Hematopoietic multipotent progenitor cell treated with erythropoietin and hydrocortisone succinate and interleukin-3 and kit ligand, for 8 days (in vitro differentiated cells): ENCODE results near the gene TMEM87B.
A peak's percentile ranks its signal among the peaks of the same experiment; 100 is the strongest.

Source experiments
- DNase-seq: peaks from one replicate; pipeline ENCODE4 v3.0.0-alpha.2; 2015

Gene TMEM87B, protein sequence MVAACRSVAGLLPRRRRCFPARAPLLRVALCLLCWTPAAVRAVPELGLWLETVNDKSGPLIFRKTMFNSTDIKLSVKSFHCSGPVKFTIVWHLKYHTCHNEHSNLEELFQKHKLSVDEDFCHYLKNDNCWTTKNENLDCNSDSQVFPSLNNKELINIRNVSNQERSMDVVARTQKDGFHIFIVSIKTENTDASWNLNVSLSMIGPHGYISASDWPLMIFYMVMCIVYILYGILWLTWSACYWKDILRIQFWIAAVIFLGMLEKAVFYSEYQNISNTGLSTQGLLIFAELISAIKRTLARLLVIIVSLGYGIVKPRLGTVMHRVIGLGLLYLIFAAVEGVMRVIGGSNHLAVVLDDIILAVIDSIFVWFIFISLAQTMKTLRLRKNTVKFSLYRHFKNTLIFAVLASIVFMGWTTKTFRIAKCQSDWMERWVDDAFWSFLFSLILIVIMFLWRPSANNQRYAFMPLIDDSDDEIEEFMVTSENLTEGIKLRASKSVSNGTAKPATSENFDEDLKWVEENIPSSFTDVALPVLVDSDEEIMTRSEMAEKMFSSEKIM

DNA sequence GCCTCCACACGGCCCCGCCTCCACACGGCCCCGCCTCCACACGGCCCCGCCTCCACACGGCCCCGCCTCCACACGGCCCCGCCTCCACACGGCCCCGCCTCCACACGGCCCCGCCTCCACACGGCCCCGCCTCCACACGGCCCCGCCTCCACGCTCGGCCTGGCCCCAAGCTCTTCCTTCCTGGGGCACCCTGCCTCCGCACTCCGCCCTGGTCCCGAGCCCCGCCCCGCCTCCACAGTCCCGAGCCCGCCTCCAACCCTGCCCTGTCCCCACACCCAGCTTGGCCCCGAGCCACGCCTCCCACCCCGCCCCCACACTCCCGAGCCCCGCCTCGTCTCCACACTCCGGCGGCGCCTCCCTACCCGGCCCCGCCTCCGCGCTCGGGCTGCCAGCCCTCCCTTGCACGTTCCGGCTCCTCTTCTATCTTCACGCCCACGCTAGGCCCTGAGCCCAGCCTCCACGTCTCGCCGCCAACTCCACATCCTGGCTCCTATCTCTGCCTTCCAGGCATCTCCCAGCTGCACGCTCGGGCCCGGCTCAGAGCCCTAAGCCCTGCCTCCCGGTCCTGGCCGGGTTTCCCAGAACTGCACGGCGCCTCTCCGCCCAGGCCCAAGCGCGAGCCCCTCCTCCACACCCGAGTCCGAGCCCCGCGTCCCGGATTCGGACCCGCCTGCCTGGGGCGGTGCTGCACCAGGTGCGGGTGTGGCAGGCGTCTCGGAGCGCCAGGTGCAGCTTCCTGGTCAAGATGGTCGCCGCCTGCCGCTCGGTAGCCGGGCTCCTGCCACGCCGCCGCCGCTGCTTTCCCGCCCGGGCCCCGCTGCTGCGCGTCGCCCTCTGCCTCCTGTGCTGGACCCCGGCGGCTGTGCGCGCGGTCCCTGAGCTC lies at the start of gene TMEM87B:
Gene TMEM87B (plus strand): TSS at position 423 of the 883 bp plus-strand sequence. CDS start 323 bp downstream, at position 746.
- DNase-seq: peak; percentile 99

DNA sequence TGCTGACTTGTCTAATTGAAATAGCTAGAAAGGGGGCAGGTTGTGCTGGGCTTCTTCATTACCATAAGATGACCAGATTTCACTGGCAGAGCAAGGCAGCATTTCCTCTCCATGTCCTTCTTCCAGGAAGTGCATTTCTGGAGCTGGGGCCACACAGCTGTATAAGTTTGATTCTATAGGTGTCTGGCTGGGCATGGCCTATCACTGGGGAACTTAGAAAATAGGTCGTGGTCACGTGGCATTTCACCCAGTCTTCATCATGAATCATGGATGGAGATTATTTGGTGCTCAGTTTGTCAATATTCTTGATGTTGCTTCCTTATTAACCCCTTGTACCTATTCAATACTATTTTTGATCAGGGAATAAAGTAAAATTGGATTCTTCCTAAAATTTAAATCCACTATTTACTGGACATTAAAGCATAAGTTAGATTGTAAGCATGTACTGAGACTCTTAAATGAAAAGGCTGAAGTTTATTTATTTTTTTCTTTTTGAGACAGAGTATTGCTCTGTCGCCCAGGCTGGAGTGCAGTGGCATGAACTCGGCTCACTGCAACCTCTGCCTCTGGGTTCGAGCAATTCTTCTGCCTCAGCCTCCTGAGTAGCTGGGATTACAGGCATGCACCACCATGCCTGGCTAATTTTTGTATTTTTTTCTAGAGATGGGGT lies 49.5 kb upstream of the TMEM87B start:
- DNase-seq: no peak

DNA sequence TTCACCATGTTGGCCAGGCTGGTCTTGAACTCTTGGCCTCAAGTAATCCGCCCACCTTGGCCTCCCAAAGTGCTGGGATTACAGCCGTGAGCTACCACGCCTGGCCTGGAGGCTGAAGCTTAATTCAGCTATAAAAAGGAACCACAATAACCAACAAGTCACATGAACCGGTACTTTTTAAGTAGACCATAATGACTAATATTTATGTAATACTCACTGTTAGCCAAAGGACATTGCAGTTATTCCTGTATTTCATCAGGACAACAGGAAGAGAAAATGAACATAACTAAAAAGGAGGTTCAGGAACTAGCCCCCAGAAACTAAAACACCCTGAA lies 49.0 kb upstream of the TMEM87B start:
- DNase-seq: no peak

DNA sequence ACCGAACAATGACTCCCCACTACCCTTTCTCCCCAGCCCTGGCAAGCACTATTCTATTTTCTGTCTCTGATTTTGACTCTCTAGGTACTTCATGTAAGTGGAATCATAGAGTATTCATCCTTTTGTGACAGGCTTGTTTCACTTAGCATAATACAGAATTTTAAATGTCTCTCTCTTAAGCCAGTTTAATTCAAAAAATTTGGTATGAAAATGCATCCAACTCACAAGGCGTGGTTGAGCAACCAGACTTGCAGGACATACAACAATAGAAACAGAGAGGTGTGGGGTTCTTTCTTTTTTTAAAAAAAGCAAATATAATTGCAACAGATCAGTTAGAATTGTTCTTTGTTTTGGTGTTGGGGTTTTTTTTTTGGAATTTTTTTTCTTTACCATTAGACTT lies 47.6 kb upstream of the TMEM87B start:
- DNase-seq: no peak

DNA sequence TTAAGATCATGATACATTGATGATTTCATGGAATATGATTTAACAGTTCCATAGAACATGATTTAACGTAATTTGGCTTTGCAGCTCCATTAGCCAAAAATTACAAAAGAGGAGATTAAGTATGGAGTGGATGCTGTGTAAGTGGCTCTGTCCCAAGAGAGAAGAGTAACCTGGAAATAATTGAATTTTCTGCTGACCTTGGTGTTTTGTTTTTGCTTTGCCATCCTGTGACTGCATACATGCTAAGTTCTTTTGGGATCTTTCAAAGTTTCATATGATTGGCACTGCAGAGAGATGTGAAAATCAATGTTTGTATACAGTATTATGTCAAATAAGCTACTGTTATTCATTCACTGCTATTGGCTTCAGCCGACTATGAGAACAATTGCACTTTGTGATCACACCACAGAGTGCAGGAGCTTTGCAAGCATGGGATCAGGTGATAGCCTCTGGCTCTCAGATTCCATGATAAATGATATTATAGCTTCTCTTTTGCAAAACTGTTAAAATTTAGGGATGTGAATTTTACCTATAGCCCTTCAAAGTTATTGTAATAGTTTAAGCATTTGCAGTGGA lies 46.1 kb upstream of the TMEM87B start:
- no peak for DNase-seq

DNA sequence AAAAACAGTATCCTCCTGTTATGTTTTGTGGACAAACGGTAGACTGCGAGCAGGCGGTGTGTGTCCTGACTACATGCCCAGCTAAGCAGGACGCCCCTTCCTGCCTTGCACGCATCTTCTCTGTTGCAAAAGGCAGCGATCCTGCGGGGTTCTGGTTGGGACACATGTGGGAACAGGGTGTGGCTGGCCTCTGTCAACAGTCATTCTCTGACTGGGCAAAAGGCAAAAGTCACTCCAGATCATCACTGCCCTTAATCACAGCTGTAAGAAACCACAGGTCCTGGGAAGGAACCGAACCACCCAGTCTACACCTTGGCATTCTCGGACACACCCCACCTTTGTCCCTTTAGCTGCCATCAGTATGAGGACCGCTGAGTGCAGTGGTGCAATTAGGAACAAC lies 44.3 kb upstream of the TMEM87B start:
- peak; percentile 2 for DNase-seq

DNA sequence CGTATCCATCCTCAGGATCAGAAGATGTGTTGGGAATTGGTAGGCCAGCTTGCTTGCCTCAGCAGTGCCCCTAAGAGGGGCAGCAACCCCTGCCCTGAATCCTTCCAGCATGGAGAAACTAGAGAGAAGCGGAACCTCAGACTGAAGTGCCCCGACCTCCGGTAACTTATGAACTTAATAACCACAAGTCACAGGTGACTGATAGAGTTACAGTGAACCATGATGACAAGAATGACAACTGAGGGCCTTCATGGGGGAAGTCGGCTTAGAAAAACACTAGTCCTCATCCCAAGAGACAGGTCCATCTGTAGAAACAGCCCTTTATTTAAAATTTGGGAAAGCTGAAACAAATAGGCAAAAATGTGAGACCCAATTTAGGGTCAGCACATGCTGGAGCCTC lies 42.5 kb upstream of the TMEM87B start:
- no peak for DNase-seq

DNA sequence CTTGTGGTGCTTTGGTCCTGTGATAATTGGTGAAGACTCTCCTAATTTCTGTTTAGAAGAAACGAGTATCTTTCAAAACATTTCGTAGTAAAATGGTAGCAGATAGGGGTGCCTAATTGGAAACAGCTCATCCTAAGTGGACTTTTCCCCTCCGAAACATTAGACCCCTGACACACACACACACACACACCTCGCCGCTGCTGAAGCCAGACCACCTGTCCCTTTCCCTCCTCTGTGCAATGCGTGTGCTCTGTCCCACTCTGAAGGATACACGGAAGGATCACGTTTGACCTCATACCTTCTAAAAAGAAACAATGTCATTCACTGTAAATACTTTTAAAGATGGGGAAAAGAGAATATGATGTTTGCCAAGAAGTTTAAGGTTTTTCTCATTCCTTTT lies 36.2 kb upstream of the TMEM87B start:
- DNase-seq: no peak

DNA sequence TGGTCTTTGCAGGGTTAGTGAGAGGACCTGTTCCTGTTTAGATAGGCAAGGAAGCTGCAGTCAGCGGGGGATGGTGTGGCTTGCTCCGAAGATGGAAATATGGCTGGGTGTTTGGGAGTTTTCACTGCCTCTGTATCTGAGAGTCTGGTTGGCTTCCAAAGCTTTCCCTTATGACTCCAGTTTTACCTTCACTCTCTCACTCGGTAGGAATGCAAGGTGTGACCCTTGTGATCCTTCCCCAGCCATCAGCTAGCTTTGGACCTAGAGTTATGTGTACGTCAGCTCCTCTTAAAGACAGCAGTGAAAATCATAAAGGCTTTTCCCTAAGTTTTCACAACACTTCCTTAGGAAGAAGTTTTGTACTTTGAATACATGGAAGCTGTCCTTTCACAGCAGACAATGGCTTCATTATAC lies 35.5 kb upstream of the TMEM87B start:
- DNase-seq: no peak

DNA sequence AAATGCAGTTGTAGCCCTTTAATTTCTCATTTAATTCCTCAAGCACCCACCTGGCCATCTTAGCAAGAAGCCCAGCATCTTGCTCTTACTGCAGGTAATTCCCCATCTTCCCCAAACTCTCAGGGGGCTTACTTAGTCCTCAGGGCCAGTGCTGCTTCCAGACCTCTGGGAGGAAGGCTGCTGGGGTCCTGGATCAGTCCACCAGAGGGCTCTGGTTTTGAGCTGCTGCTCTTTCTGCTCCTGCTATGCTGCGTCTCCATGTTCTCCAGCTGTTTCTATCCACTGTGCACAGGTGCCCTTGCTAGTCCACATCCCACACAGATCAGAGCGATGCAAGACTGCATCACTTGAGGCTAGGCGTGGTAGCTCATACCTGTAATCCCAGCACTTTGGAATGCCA lies 34.5 kb upstream of the TMEM87B start:
- DNase-seq: no peak

DNA sequence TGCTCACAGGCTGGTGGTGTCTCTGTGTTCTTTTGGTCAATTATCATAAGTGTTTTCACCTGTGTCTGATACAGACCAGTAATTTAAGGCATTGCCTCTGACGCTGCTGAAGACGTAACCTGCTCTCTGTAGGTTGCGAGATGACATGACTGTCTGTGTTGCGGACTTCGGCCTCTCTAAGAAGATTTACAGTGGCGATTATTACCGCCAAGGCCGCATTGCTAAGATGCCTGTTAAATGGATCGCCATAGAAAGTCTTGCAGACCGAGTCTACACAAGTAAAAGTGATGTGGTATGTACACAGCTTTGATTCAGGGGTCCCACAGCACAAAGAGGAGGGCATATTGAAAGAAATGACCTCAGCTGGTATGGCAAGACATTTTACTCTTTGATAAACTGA lies 33.8 kb upstream of the TMEM87B start:
- no peak for DNase-seq

DNA sequence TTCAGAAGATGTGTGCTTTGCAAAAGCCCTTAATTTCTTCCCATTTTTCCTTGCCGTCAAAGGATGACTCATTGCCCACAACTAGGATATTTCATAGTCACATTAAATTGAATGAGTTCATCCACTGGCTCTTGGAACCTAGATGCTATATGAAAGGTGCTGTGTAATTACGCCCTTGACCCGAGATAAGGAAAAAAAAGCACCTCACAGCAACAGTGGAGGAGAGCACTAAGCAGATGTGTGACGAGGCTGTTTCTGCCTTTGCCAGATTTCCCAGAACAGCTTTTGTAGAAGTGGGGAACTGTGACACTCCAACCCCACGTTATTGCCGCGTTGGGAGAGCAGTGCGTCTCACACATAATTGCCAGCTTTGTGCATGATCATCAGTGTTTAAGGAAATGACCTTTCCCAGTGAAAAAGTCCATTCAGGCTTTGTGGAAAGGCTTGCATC lies 33.3 kb upstream of the TMEM87B start:
- no peak for DNase-seq

DNA sequence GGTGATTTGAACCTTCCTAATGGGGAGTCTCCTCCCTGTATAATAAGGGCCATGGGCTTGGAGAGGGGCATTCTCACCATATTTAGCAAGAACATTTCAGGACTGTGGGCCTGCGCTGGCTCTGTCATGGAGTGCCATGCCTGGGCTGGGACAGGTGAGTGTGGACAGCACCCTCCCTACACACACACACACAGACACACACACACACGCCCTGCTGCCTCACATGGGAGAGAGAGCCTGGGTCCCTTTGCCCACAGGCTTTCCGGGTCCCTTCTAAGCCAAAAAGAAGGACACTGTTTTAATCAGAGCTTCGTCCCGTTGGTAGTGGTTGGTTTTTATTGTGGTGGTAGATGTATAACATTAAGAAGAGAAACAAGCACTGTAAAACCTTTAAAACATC lies 31.4 kb upstream of the TMEM87B start:
- no peak for DNase-seq

DNA sequence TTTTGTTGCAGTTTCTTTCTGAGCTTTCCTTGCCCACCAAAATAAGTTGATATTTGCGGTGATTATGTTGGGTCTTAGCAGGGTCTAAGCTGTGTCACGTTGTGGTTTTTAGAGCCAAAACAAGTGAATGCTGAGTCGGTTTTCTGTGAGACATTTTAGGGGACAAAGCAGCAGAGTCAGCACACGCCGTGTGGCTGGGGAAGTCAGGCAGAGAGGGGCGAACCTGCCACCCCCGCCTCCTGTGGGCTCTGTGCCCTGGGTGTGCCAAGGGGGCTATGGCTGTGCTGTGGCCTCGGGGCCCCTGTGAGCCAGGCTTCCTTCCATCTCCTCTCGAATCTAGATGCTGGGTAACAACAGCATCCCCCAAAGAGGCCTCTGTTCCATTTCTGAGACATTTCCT lies 30.8 kb upstream of the TMEM87B start:
- DNase-seq: no peak

DNA sequence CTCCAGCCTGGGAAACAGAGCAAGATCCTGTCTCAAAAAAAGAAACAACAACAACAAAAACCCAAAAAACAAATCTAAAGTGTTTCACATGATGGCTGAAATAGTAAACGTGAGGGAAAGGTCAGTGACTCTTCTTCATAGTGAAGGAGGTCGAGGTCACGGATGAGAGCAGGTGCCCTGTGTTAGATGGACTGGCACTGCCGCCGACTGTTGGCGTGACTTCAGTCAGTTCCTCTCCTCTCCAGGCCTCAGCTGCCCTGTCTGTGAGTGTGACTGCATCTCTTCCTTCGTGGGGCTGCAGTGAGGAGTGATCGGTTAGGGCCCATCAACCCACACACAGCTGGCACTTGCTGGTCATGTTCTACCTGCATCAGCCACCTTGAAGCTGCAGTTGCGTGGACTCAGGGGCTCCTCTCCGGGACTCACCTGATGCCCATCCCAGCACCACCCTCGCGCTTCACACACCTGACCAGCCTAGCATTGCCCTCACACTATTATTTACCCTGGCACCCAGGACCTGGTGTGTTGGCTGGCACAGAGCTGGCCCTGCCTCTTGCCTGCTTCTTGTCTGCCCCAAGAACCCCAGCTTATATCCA lies 30.1 kb upstream of the TMEM87B start:
- no peak for DNase-seq

DNA sequence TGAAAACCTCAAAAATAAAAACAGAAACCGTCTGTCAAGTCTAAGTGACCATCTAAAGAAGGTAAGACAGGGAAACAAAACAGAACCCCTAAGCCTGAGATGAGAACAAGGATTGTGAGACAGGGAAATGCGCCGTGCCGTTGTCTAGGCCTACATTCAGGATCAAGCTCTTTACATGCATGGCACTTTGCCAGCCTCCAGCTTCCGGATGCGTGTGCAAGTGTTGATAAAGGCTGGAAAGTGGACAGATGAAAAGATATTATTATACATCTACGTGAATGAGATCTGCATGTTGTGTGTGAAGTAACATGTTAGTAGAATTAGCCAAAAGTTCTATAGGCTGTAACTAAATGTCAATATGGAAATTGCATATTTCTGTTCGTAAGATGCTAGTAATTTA lies 28.6 kb upstream of the TMEM87B start:
- DNase-seq: peak; percentile 85

DNA sequence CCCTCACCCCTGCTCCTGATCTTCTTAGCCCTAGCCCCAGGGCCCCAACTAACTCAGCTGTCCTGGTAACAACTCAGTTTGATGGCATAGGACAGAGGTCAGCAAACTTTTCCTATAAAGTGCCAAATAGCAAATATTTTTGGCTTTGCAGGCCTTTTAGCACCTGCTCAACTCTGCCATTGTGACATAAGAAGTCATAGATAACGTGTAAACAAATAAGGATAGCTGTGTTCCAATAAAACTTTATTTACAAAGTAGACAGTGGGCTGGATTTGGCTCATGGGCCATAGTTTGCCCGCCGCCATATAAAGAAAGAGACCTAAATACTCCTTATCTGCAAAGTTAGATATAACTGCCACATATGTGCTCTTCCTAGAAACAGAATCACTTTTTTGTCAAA lies 27.3 kb upstream of the TMEM87B start:
- DNase-seq: no peak

DNA sequence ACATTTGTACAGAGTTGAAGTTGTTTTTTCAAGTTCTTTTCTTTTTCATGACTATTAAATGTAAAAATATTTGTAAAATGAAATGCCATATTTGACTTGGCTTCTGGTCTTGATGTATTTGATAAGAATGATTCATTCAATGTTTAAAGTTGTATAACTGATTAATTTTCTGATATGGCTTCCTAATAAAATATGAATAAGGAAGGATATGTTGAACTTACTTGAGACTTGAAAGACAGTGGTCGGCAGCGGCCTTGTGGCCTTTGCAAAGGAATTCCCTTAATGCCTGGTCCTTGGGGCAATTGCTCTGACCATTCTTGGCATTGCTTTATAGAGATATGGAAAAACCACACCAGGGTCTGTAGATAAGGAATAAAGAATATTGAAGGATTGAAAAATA lies 25.9 kb upstream of the TMEM87B start:
- no peak for DNase-seq

DNA sequence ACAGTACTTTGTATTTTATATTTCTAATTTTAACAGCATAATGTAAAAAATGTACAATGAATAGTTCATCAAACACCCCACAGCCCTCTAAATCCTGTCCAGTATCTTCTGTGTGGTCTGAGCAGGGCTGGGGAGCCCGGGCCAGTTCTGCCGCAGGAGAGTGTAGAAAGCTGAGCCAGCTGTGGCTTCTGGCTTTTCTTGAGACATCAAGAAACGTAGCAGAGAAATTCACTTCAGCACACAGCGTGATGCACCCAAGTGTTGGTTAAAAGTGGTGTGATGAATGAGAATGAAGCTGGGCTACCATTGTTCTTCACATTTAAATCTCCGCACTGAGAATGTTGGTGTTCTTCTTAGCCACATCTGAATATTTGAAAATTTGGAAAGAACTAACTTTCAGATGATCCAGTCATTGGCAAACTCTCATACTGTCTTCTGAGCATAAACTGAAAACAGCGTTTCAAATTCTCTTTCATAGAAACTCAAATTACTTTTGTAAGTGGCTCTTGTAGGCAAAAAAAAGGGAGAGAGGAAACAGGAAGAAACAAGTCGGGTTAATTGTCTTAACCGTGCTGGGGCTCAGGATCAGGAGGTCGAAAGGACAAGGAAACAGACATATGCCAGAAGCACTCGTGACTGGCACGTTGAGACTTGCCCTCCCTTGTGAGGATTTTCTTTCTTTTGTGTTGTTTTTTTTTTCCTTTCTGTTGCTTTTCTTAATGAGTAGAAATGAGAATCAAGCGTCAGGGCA lies 23.4 kb upstream of the TMEM87B start:
- DNase-seq: no peak

DNA sequence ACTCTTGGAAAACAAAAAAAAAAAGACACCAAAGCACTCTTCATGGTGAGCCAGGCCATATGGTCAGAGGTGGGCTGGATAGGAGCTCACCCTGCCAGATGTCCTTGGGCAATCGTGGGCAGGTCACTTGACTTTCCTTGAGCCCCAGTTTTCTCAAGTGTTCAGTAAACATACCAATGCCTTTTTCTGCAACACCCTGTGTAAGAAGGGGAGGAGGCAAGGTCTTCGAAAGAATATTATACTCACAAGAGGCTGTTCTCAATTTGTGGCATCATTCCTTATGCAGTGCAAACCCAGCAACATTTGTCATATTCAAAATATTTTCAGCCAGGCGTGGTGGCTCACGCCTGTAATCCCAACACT lies 22.9 kb upstream of the TMEM87B start:
- DNase-seq: no peak

DNA sequence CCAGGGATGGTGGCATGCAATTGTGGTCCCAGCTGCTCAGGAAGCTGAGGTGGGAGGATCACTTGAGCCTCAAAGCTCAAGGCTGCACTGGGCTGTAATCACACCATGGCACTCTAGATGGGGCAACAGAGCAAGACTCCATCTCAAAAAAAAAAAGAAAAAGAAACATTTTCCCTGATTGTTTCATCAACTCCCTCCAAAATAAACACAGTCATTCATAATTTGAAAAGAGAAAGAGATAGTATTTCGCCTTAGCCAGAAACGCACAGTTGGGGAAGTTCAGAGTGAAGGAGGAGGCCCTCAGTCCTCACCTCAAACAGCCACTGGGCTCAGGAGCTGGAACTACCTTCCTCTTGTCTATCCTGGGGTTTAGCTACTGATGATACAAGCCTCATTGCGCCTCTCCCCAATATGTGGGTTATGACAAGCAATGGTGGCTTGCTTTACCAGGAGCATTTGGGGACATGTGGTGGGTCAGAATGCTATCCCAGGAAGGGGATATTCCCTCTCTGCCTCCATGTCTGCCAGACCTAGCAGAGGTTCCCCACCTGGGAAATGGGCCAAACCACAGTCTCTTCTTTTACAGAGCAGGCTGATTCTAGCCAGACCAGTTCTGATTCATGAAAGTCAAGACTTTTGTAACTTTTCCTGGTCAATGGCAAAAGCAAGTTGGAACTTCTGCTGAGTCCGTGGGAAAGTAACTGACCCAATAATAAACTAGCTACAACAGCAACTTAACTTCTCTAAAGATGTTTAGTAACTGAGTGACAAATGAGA lies 22.2 kb upstream of the TMEM87B start:
- no peak for DNase-seq
